Progenitor cell of endocrine pancreas (in vitro differentiated cells): ENCODE data around the gene ACTN1. TPM values are rescaled to one million over a fixed set of nuclear protein-coding genes. Genes with fewer than 3 reads are reported as not detected.

Experiments used
- DNase-seq: peaks from one replicate; pipeline ENCODE4 v3.0.0; 2021; ENCODE audit warnings: low spot score; ENCODE audit not compliant: unreplicated experiment
- H3K27ac Mint-ChIP-seq: 2 replicates; pipeline ENCODE4 v1.8.0; 2021; ENCODE audit warnings: mild to moderate bottlenecking, moderate library complexity, mixed read lengths
- H3K27me3 Mint-ChIP-seq: 2 replicates; pipeline ENCODE4 v1.8.0; 2021; ENCODE audit warnings: mixed read lengths
- H3K36me3 Mint-ChIP-seq: 2 replicates; pipeline ENCODE4 v1.8.0; 2022; ENCODE audit warnings: mixed read lengths; ENCODE audit not compliant: insufficient read depth
- H3K4me1 Mint-ChIP-seq: 2 replicates; pipeline ENCODE4 v1.8.0; 2021; ENCODE audit warnings: low read depth, mixed read lengths
- H3K4me3 Mint-ChIP-seq: 2 replicates; pipeline ENCODE4 v1.8.0; 2021; ENCODE audit warnings: low read depth, mild to moderate bottlenecking, moderate library complexity, mixed read lengths
- H3K9me3 Mint-ChIP-seq: 2 replicates; pipeline ENCODE4 v1.8.0; 2021; ENCODE audit warnings: low read depth, mixed read lengths
- CTCF ChIP-seq: fragments of 200-600 bp; sonication (generic); IDR thresholded peaks from one replicate; pipeline ENCODE4 v1.5.0; 2021; ENCODE audit warnings: antibody characterized with exemption, mild to moderate bottlenecking; ENCODE audit not compliant: unreplicated experiment
- total RNA-seq: library from RNA; stranded (reverse); gene quantifications from 2 replicates; pipeline ENCODE4 v1.2.1, GENCODE V29; 2021

Gene ACTN1
- total RNA-seq, 1 donor from 2014 or later: 92.6 TPM

GRCh38 chr14:68897559-68898155 is 81.4 kb downstream of the ACTN1 start:
- Mint-ChIP-seq H3K36me3 (peaks cover 13% of the 10 kb centered on the region), H3K4me3 (no peak overlapping the region), H3K27ac (peak overlapping the region; percentile 23), H3K27me3 (no peaks in the 10 kb centered on the region), H3K9me3 (no peaks in the 10 kb centered on the region), H3K4me1 (no peaks in the 10 kb centered on the region)
- no peak for TF ChIP-seq CTCF
- no peak for DNase-seq

DNA sequence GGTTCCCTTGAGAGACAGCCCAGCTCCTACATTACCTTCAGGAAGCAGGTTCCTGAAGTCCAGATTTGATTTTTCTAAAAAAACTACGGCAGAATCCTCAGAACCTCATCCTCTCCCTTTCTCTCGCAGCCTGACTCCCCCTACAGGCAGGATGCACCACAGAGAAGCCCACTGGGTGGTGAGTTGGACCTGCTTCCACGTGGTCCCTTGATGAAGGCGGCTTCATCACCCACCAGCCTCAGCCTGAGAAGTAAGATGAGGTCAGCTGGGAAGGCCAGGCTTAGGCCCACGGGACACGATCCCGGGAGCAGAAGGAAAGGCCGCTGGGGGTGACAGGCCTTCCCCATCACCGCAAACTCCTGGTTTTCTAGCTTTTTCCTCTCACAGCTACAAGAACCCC is 83.0 kb downstream of the ACTN1 start:
- no peaks in the 10 kb centered on the region for H3K27me3 Mint-ChIP-seq
- H3K4me3 Mint-ChIP-seq: no peak overlapping the region
- TF ChIP-seq CTCF: peak; percentile 34
- H3K27ac Mint-ChIP-seq: no peak overlapping the region
- no peak for DNase-seq
- no peaks in the 10 kb centered on the region for H3K4me1 Mint-ChIP-seq
- peaks cover 15% of the 10 kb centered on the region for H3K36me3 Mint-ChIP-seq
- H3K9me3 Mint-ChIP-seq: no peaks in the 10 kb centered on the region

DNA sequence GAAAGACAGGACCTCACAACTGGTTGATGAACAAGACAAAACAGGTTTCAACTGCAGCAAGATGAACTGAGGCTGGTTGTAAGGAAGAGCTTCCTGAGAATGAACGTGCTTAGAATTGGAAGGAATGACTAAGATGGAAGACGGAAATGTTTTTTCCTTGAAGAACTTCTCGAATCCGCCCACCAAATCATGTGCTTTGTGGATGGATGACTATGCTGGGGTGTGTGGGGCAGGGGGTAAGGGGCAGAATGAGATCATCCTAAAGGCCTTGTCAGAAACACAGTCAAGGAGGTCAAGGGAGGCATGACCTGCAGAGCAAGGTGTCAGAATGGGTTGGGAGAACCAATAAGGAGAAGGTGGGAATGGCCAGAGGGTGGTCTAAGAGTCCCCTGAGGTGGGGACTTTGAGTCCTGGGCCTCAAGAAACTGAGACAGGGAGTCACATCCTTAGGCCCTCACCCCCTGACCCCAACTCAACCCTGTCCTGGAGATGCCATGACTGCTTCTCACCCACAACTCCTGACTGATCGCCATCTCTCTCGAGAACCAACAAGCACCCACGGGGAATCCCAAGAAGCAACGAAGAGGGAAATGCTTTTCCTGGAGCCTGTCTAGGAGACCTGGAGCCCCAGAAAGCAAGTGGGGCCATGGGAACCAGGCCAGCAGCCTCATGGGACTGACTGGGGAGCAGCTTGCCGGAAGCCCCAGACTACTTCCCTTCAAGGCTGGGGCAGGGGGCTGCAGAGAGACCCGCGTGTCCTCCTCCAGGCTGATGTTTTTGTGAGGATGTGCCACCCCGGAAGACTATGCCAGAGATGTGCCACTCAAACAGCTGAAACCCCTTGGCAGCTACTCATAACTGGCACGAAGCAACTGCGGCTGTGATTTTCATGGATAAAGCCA is 84.0 kb downstream of the ACTN1 start:
- Mint-ChIP-seq H3K27me3 (no peaks in the 10 kb centered on the region), H3K9me3 (no peaks in the 10 kb centered on the region), H3K4me3 (no peak overlapping the region), H3K4me1 (no peaks in the 10 kb centered on the region), H3K36me3 (peaks cover 12% of the 10 kb centered on the region), H3K27ac (no peak overlapping the region)
- no peak for TF ChIP-seq CTCF
- no peak for DNase-seq

GRCh38 chr14:68894123-68894522 is 85.0 kb downstream of the ACTN1 start:
- Mint-ChIP-seq H3K4me3 (no peak overlapping the region), H3K9me3 (no peaks in the 10 kb centered on the region), H3K4me1 (no peaks in the 10 kb centered on the region), H3K27me3 (no peaks in the 10 kb centered on the region), H3K36me3 (peaks cover 13% of the 10 kb centered on the region), H3K27ac (no peak overlapping the region)
- no peak for TF ChIP-seq CTCF
- DNase-seq: no peak

DNA sequence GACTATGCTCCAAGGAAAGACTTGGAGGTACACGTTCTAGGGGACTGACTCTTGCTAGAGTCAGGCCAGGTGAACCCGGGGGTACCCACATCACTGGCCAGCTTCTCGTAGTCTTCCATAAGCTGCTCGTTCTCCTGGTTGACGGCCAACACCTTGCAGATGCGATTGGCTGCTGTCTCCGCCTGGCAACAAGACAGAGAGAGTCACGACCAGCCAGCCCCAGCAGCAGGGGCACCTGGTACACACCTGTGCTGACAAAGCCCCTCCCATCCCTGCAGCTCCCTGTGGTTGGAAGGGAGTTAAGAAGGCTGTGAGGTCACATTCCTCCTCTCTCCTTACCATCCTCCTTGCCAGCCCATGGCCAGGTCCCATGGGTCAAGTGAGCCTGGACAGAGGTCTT is 85.5 kb downstream of the ACTN1 start:
- H3K27me3 Mint-ChIP-seq: no peaks in the 10 kb centered on the region
- H3K27ac Mint-ChIP-seq: no peak overlapping the region
- H3K4me1 Mint-ChIP-seq: no peaks in the 10 kb centered on the region
- no peak overlapping the region for H3K4me3 Mint-ChIP-seq
- no peak for TF ChIP-seq CTCF
- no peak for DNase-seq
- H3K9me3 Mint-ChIP-seq: no peaks in the 10 kb centered on the region
- peaks cover 17% of the 10 kb centered on the region for H3K36me3 Mint-ChIP-seq
